HCT116 (cell line): ENCODE measurements around the gene BRK1. TPM values are rescaled to one million over a fixed set of nuclear protein-coding genes. Genes with fewer than 3 reads are reported as not detected.

Experiments used
- ATAC-seq: fragments of 200-7000 bp; cut with Tn5 transposase; 2 replicates; pipeline ENCODE4 v1.9.1; 2020; ENCODE audit warnings: mild to moderate bottlenecking, moderate library complexity
- BruUV-seq: library from RNA; stranded (reverse); fragments of 400-500 nt; replicated peaks from 2 replicates; lab custom pipeline; 2021; lab: Mats Ljungman, UMichigan
- CTCF ChIA-PET: fragments of 300-600 bp; sonication (Branson Sonifier 250); formaldehyde crosslinking; loops from one replicate; lab custom pipeline; 2021; ENCODE audit warnings: antibody characterized with exemption; lab: Charles Lee
- POLR2A ChIA-PET: fragments of 300-600, 350-600 bp; sonication (Branson Sonifier 250); formaldehyde crosslinking; loops from one replicate; lab custom pipeline; 2021; ENCODE audit warnings: antibody characterized with exemption; lab: Charles Lee
- RAD21 ChIA-PET, 2 experiments: fragments of 300-600 bp; sonication (Branson Sonifier 250); formaldehyde crosslinking; loops; one replicate each; lab custom pipeline; 2023; ENCODE audit warnings: low total read pairs in 2 of 2; ENCODE audit not compliant: uncharacterized antibody in 2 of 2, unreplicated experiment in 2 of 2, low non-redundant PET in 1 of 2; lab: Charles Lee
- DNase-seq: peaks from one replicate; pipeline ENCODE4 v3.0.0-alpha.2; 2010; ENCODE audit warnings: low read depth, low spot score
- H2AFZ ChIP-seq: fragments of 200-600 bp; shearing (Covaris generic), sonication (generic); 2 replicates; pipeline ENCODE4 v1.6.1; 2017; ENCODE audit warnings: low read depth, mixed run types, mixed read lengths, antibody characterized with exemption, low read length; ENCODE audit not compliant: poor library complexity, severe bottlenecking
- H3K27ac ChIP-seq: 2 replicates; pipeline ENCODE4 v1.5.1; 2012; ENCODE audit warnings: low read depth, low read length
- H3K27me3 ChIP-seq: fragments of 200-600 bp; sonication (generic); 2 replicates; pipeline ENCODE4 v1.6.1; 2016; ENCODE audit warnings: mixed run types, low read length, mixed read lengths; ENCODE audit not compliant: insufficient read depth
- H3K36me3 ChIP-seq, 2 experiments: fragments of 200-500 bp in 1 of 2; fragments of 200-600 bp in 1 of 2; sonication (Bioruptor generic) in 1 of 2; sonication (generic) in 1 of 2; 2 replicates each; pipeline versions ENCODE4 v1.5.1 to v1.6.1; 2014 to 2016; ENCODE audit warnings: low read length in 2 of 2, inconsistent platforms in 1 of 2, mixed read lengths in 1 of 2, mixed run types in 1 of 2; ENCODE audit not compliant: insufficient read depth in 2 of 2, control insufficient read depth in 1 of 2
- H3K4me1 ChIP-seq, 2 experiments: fragments of 200-600 bp in 1 of 2; sonication (generic) in 1 of 2; 2 replicates each; pipeline versions ENCODE4 v1.5.1 to v1.6.1; 2012 to 2017; ENCODE audit warnings: low read length in 2 of 2, inconsistent platforms in 1 of 2, mild to moderate bottlenecking in 1 of 2, mixed read lengths in 1 of 2, mixed run types in 1 of 2, moderate library complexity in 1 of 2; ENCODE audit not compliant: insufficient read depth in 2 of 2, control insufficient read depth in 1 of 2
- H3K4me2 ChIP-seq: fragments of 200-600 bp; sonication (generic); 2 replicates; pipeline ENCODE4 v1.6.1; 2017; ENCODE audit warnings: mixed run types, low read length, mixed read lengths
- H3K4me3 ChIP-seq, 2 experiments: fragments of 200-600 bp in 1 of 2; sonication (generic) in 1 of 2; replicated peaks in 1 of 2; 2 replicates each; pipeline ENCODE4 v1.5.1; 2011 to 2016; ENCODE audit warnings: low read length in 2 of 2, control low read depth in 1 of 2, low read depth in 1 of 2, mild to moderate bottlenecking in 1 of 2, mixed read lengths in 1 of 2, mixed run types in 1 of 2
- H3K79me2 ChIP-seq: fragments of 200-600 bp; sonication (generic); 2 replicates; pipeline ENCODE4 v1.6.1; 2017; ENCODE audit warnings: mild to moderate bottlenecking, mixed run types, low read length, moderate library complexity, mixed read lengths; ENCODE audit not compliant: insufficient read depth
- H3K9ac ChIP-seq: fragments of 200-600 bp; sonication (generic); 2 replicates; pipeline ENCODE4 v1.6.1; 2016; ENCODE audit warnings: low read length, mixed read lengths
- H3K9me2 ChIP-seq: fragments of 200-600 bp; sonication (generic), shearing (Covaris generic); 2 replicates; pipeline ENCODE4 v1.6.1; 2017; ENCODE audit warnings: mixed run types, mild to moderate bottlenecking, moderate library complexity; ENCODE audit not compliant: insufficient read depth
- H3K9me3 ChIP-seq, 2 experiments: fragments of 200-500 bp in 1 of 2; fragments of 200-600 bp in 1 of 2; sonication (Bioruptor generic) in 1 of 2; sonication (generic) in 1 of 2; 2 replicates each; pipeline ENCODE4 v1.6.1; 2014 to 2017; ENCODE audit warnings: low read length in 2 of 2, mixed read lengths in 2 of 2, inconsistent platforms in 1 of 2, low read depth in 1 of 2, mild to moderate bottlenecking in 1 of 2, mixed run types in 1 of 2, moderate library complexity in 1 of 2; ENCODE audit not compliant: control insufficient read depth in 1 of 2, insufficient read depth in 1 of 2
- H4K20me1 ChIP-seq: fragments of 200-600 bp; sonication (generic), shearing (Covaris generic); 2 replicates; pipeline ENCODE4 v1.6.1; 2017; ENCODE audit warnings: mixed run types, mild to moderate bottlenecking, moderate library complexity; ENCODE audit not compliant: insufficient read depth
- ATF3 ChIP-seq: IDR thresholded peaks from 2 replicates; pipeline ENCODE4 v1.6.1; 2012
- CBX3 ChIP-seq: IDR thresholded peaks from 2 replicates; pipeline ENCODE4 v1.6.1; 2012; ENCODE audit warnings: low read depth
- EGR1 ChIP-seq: IDR thresholded peaks from 2 replicates; pipeline ENCODE4 v1.6.1; 2012; ENCODE audit warnings: low read depth
- EZH2 ChIP-seq: fragments of 200-600 bp; sonication (generic); IDR thresholded peaks from 2 replicates; pipeline ENCODE4 v1.6.1; 2017; ENCODE audit warnings: antibody characterized with exemption, mixed run types
- EZH2phosphoT487 ChIP-seq: fragments of 200-600 bp; IDR thresholded peaks from 2 replicates; pipeline ENCODE4 v1.6.1; 2018; ENCODE audit warnings: antibody characterized with exemption, borderline replicate concordance
- FOSL1 ChIP-seq: IDR thresholded peaks from 2 replicates; pipeline ENCODE4 v1.6.1; 2012; ENCODE audit warnings: low read depth
- JUND ChIP-seq: IDR thresholded peaks from 2 replicates; pipeline ENCODE4 v1.6.1; 2012
- POLR2A ChIP-seq: IDR thresholded peaks from 2 replicates; pipeline ENCODE4 v1.7.0; 2011; ENCODE audit warnings: borderline replicate concordance; ENCODE audit not compliant: insufficient read depth, insufficient read length; ENCODE audit errors: extremely low read depth
- SIN3A ChIP-seq: IDR thresholded peaks from 2 replicates; pipeline ENCODE4 v1.6.1; 2012; ENCODE audit warnings: low read depth
- SP1 ChIP-seq: IDR thresholded peaks from 2 replicates; pipeline ENCODE4 v1.6.1; 2012; ENCODE audit warnings: low read depth
- SRF ChIP-seq: IDR thresholded peaks from 2 replicates; pipeline ENCODE4 v1.6.1; 2012; ENCODE audit warnings: low read depth
- TCF7L2 ChIP-seq: IDR thresholded peaks from 2 replicates; pipeline ENCODE4 v1.7.0; 2011; ENCODE audit warnings: borderline replicate concordance, inconsistent platforms; ENCODE audit not compliant: insufficient read depth, insufficient read length; ENCODE audit errors: extremely low read depth
- YY1 ChIP-seq: IDR thresholded peaks from 2 replicates; pipeline ENCODE4 v1.6.1; 2011; ENCODE audit warnings: low read length, low read depth, moderate library complexity, mild to moderate bottlenecking; ENCODE audit not compliant: insufficient replicate concordance; ENCODE audit errors: extremely low read depth
- ZFX ChIP-seq: fragments of 450-650 bp; IDR thresholded peaks from 2 replicates; pipeline ENCODE4 v1.6.1; 2017
- ZNF274 ChIP-seq: fragments of 200-500 bp; sonication (Bioruptor generic); IDR thresholded peaks from 2 replicates; pipeline ENCODE4 v1.6.1; 2014; ENCODE audit warnings: mild to moderate bottlenecking, low read depth, low read length, inconsistent platforms
- intact Hi-C: fragments of 100-400 bp; cut with micrococcal nuclease; formaldehyde crosslinking; loops from 2 replicates; pipeline ENCODE4 v1.10.0; 2022
- total RNA-seq: library from RNA; stranded (reverse); gene quantifications from one replicate; pipeline ENCODE4 v1.2.1, GENCODE V29; 2021; ENCODE audit not compliant: unreplicated experiment
- TF ChIP-seq, protein P1 (sequence below): IDR thresholded peaks from 2 replicates; pipeline ENCODE4 v1.6.1; 2011; ENCODE audit warnings: mild to moderate bottlenecking, low read length, moderate library complexity; ENCODE audit not compliant: insufficient replicate concordance; ENCODE audit errors: extremely low read depth
- TF ChIP-seq, protein P2 (sequence below), 3 experiments: fragments of 200-600 bp in 1 of 3; sonication (generic) in 1 of 3; IDR thresholded peaks in 2 of 3; conservative IDR thresholded peaks in 1 of 3; 2 replicates each; pipeline ENCODE4 v1.5.1; 2012 to 2017; ENCODE audit warnings: low read depth in 2 of 3, low read length in 2 of 3, antibody characterized with exemption in 1 of 3, borderline replicate concordance in 1 of 3, control low read depth in 1 of 3, mild to moderate bottlenecking in 1 of 3, mixed read lengths in 1 of 3, mixed run types in 1 of 3, moderate library complexity in 1 of 3; ENCODE audit not compliant: insufficient read depth in 1 of 3
- TF ChIP-seq, protein P3 (sequence below): IDR thresholded peaks from 2 replicates; pipeline ENCODE4 v1.6.1; 2012
- TF ChIP-seq, protein P4 (sequence below): IDR thresholded peaks from 2 replicates; pipeline ENCODE4 v1.6.1; 2012; ENCODE audit warnings: low read depth

BRK1 gene
- total RNA-seq, 1 experiment from 2014 or later = 93.4 TPM

GRCh38 chr3:10106919-10107318, 8.6 kb upstream of the BRK1 start:
- H3K9me2 ChIP-seq = no peaks in the 10 kb centered on the region
- CTCF ChIA-PET = no interaction called here
- TF ChIP-seq, protein P1, sequence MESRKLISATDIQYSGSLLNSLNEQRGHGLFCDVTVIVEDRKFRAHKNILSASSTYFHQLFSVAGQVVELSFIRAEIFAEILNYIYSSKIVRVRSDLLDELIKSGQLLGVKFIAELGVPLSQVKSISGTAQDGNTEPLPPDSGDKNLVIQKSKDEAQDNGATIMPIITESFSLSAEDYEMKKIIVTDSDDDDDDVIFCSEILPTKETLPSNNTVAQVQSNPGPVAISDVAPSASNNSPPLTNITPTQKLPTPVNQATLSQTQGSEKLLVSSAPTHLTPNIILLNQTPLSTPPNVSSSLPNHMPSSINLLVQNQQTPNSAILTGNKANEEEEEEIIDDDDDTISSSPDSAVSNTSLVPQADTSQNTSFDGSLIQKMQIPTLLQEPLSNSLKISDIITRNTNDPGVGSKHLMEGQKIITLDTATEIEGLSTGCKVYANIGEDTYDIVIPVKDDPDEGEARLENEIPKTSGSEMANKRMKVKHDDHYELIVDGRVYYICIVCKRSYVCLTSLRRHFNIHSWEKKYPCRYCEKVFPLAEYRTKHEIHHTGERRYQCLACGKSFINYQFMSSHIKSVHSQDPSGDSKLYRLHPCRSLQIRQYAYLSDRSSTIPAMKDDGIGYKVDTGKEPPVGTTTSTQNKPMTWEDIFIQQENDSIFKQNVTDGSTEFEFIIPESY = no peak
- TF ChIP-seq, protein P2, sequence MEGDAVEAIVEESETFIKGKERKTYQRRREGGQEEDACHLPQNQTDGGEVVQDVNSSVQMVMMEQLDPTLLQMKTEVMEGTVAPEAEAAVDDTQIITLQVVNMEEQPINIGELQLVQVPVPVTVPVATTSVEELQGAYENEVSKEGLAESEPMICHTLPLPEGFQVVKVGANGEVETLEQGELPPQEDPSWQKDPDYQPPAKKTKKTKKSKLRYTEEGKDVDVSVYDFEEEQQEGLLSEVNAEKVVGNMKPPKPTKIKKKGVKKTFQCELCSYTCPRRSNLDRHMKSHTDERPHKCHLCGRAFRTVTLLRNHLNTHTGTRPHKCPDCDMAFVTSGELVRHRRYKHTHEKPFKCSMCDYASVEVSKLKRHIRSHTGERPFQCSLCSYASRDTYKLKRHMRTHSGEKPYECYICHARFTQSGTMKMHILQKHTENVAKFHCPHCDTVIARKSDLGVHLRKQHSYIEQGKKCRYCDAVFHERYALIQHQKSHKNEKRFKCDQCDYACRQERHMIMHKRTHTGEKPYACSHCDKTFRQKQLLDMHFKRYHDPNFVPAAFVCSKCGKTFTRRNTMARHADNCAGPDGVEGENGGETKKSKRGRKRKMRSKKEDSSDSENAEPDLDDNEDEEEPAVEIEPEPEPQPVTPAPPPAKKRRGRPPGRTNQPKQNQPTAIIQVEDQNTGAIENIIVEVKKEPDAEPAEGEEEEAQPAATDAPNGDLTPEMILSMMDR (IDR thresholded peaks at IDR 0.05 in 2 of 3, conservative IDR thresholded peaks at IDR 0.05 in 1 of 3; ENCODE audit: borderline replicate concordance in 1 of 3, insufficient read depth in 1 of 3, low read depth in 2 of 3, low read length in 2 of 3) = no peak
- TF ChIP-seq SRF (no peak), CBX3 (no peak), POLR2A (no peak), YY1 (no peak), EGR1 (no peak), JUND (no peak), EZH2 (no peak), ATF3 (no peak), SIN3A (no peak), SP1 (no peak), EZH2phosphoT487 (no peak), FOSL1 (no peak), ZNF274 (no peak), ZFX (no peak), TCF7L2 (no peak)
- TF ChIP-seq, protein P3, sequence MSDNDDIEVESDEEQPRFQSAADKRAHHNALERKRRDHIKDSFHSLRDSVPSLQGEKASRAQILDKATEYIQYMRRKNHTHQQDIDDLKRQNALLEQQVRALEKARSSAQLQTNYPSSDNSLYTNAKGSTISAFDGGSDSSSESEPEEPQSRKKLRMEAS = no peak
- TF ChIP-seq, protein P4, sequence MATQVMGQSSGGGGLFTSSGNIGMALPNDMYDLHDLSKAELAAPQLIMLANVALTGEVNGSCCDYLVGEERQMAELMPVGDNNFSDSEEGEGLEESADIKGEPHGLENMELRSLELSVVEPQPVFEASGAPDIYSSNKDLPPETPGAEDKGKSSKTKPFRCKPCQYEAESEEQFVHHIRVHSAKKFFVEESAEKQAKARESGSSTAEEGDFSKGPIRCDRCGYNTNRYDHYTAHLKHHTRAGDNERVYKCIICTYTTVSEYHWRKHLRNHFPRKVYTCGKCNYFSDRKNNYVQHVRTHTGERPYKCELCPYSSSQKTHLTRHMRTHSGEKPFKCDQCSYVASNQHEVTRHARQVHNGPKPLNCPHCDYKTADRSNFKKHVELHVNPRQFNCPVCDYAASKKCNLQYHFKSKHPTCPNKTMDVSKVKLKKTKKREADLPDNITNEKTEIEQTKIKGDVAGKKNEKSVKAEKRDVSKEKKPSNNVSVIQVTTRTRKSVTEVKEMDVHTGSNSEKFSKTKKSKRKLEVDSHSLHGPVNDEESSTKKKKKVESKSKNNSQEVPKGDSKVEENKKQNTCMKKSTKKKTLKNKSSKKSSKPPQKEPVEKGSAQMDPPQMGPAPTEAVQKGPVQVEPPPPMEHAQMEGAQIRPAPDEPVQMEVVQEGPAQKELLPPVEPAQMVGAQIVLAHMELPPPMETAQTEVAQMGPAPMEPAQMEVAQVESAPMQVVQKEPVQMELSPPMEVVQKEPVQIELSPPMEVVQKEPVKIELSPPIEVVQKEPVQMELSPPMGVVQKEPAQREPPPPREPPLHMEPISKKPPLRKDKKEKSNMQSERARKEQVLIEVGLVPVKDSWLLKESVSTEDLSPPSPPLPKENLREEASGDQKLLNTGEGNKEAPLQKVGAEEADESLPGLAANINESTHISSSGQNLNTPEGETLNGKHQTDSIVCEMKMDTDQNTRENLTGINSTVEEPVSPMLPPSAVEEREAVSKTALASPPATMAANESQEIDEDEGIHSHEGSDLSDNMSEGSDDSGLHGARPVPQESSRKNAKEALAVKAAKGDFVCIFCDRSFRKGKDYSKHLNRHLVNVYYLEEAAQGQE = no peak
- H4K20me1 ChIP-seq = no peaks in the 10 kb centered on the region
- H3K79me2 ChIP-seq = no peaks in the 10 kb centered on the region
- no peaks in the 10 kb centered on the region for H3K9me3 ChIP-seq
- no peaks in the 10 kb centered on the region for H3K4me1 ChIP-seq
- H3K9ac ChIP-seq = no peak overlapping the region
- peaks cover 0 to under 1% of the 10 kb centered on the region in 2 experiments; a peak in 2 of 4 replicates for H3K36me3 ChIP-seq
- ATAC-seq (no peak), DNase-seq (no peak)
- H3K27me3 ChIP-seq = no peaks in the 10 kb centered on the region
- POLR2A ChIA-PET = no interaction called here
- BruUV-seq = no TSS peak
- H2AFZ ChIP-seq = no peak overlapping the region
- no peak overlapping the region for H3K27ac ChIP-seq
- intact Hi-C loops = no loop called here
- RAD21 ChIA-PET = no interaction called here
- H3K4me3 ChIP-seq = no peak overlapping the region
- H3K4me2 ChIP-seq = no peak overlapping the region
